SH-SY5Y (cell line): ENCODE data around the gene RASAL2.

Experiments used
- GATA2 ChIP-seq: IDR thresholded peaks from 2 replicates; pipeline ENCODE4 v1.6.1; 2011; ENCODE audit warnings: mild to moderate bottlenecking, low read depth, low read length
- GATA3 ChIP-seq: IDR thresholded peaks from 2 replicates; pipeline ENCODE4 v1.6.1; 2011; ENCODE audit warnings: low read depth, mild to moderate bottlenecking, low read length, moderate library complexity

DNA sequence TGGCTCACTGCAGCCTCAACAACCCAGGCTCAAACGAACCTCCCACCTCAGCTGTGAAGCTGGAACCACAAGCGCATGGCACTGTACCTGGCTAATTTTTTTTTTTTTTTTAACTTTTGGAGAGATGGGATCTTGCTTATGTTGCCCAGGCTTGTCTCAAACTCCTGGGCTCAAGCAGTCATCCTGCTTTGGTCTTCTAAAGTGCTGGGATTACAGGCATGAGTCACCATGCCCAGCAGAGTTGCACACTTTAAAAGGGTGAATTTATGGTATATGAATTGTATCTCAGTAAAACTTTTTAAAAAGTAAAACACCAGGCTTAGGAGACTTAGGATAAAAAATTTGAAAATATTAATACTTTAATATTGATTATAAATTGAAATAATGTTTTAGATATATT is 303.8 kb downstream of the RASAL2 start:
- TF ChIP-seq GATA3 (no peak), GATA2 (no peak)
